OCI-LY3 (cell line): ENCODE results near the gene TRPC3.

ENCODE experiments used
- H2AFZ ChIP-seq: fragments of 200-600, 300-600 bp; shearing (Covaris generic); 2 replicates; pipeline ENCODE4 v1.6.0; 2014; ENCODE audit warnings: antibody characterized with exemption, low read depth, low read length
- H3K27ac ChIP-seq: fragments of 200-600, 300-600 bp; sonication (generic); 2 replicates; pipeline ENCODE4 v1.5.1; 2014; ENCODE audit warnings: mild to moderate bottlenecking, low read length, moderate library complexity, mixed read lengths
- H3K27me3 ChIP-seq: fragments of 200-600, 300-600 bp; sonication (generic); 2 replicates; pipeline ENCODE4 v1.6.1; 2014; ENCODE audit warnings: low read depth, low read length, mixed read lengths
- H3K36me3 ChIP-seq: fragments of 200-600, 300-600 bp; sonication (generic); replicated peaks from 2 replicates; pipeline ENCODE3; 2014; ENCODE audit warnings: low read depth, low read length, mixed read lengths
- H3K4me1 ChIP-seq: fragments of 300-600, 200-600 bp; sonication (generic); 2 replicates; pipeline ENCODE4 v1.6.1; 2014; ENCODE audit warnings: low read length, mixed read lengths
- H3K4me2 ChIP-seq: fragments of 200-600, 300-600 bp; sonication (generic); 2 replicates; pipeline ENCODE4 v1.6.1; 2014; ENCODE audit warnings: low read length, mixed read lengths
- H3K4me3 ChIP-seq: fragments of 300-600, 200-600 bp; sonication (generic); 2 replicates; pipeline ENCODE4 v1.5.1; 2014; ENCODE audit warnings: antibody characterized with exemption, mild to moderate bottlenecking, low read length, moderate library complexity
- H3K79me2 ChIP-seq: fragments of 300-600, 200-600 bp; shearing (Covaris generic); 2 replicates; pipeline ENCODE4 v1.6.1; 2014; ENCODE audit warnings: mild to moderate bottlenecking, low read length, mixed read lengths
- H3K9ac ChIP-seq: fragments of 300-600, 200-600 bp; shearing (Covaris generic); 2 replicates; pipeline ENCODE4 v1.6.0; 2014; ENCODE audit warnings: mild to moderate bottlenecking, low read length, moderate library complexity
- H3K9me3 ChIP-seq: fragments of 200-600, 300-600 bp; shearing (Covaris generic); 2 replicates; pipeline ENCODE4 v1.6.1; 2014; ENCODE audit warnings: low read length, mixed read lengths; ENCODE audit not compliant: insufficient read depth
- H4K20me1 ChIP-seq: fragments of 200-600, 300-600 bp; sonication (generic); 2 replicates; pipeline ENCODE4 v1.6.1; 2016; ENCODE audit warnings: low read length, mixed read lengths; ENCODE audit not compliant: insufficient read depth
- EZH2phosphoT487 ChIP-seq: fragments of 200-600 bp; shearing (Covaris generic); IDR thresholded peaks from 2 replicates; pipeline ENCODE4 v1.6.1; 2018; ENCODE audit warnings: antibody characterized with exemption, mixed run types, low read depth
- TF ChIP-seq, protein P1 (sequence below): fragments of 200-600, 300-600 bp; sonication (generic); IDR thresholded peaks from 2 replicates; pipeline ENCODE4 v1.5.1; 2014; ENCODE audit warnings: antibody characterized with exemption, low read length, low read depth

Gene TRPC3

GRCh38 chr4:121951521-121952110, at the start of gene TRPC3:
TRPC3 (minus strand) TSS chr4:121952060; CDS start chr4:121951680, 380 bp downstream.
- Histone ChIP-seq H3K9me3 (no peaks in the 10 kb centered on the region), H3K27me3 (peaks cover 16% of the 10 kb centered on the region), H3K4me1 (0 out of 2 replicates have a peak, but pooled peaks cover 2% of the 10 kb centered on the region), H3K36me3 (no peaks in the 10 kb centered on the region), H2AFZ (peak within 1 kb of the TSS; percentile 92; the same call in 1 of the 2 replicates), H3K4me2 (peak within 1 kb of the TSS; percentile 99), H3K9ac (no peak within 1 kb of the TSS), H3K79me2 (no peaks in the 10 kb centered on the region), H3K27ac (no peak within 1 kb of the TSS), H3K4me3 (peak within 1 kb of the TSS; percentile 92), H4K20me1 (no peaks in the 10 kb centered on the region)
- TF ChIP-seq, protein P1, sequence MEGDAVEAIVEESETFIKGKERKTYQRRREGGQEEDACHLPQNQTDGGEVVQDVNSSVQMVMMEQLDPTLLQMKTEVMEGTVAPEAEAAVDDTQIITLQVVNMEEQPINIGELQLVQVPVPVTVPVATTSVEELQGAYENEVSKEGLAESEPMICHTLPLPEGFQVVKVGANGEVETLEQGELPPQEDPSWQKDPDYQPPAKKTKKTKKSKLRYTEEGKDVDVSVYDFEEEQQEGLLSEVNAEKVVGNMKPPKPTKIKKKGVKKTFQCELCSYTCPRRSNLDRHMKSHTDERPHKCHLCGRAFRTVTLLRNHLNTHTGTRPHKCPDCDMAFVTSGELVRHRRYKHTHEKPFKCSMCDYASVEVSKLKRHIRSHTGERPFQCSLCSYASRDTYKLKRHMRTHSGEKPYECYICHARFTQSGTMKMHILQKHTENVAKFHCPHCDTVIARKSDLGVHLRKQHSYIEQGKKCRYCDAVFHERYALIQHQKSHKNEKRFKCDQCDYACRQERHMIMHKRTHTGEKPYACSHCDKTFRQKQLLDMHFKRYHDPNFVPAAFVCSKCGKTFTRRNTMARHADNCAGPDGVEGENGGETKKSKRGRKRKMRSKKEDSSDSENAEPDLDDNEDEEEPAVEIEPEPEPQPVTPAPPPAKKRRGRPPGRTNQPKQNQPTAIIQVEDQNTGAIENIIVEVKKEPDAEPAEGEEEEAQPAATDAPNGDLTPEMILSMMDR: no peak
- no peak for TF ChIP-seq EZH2phosphoT487

- no peaks in the 10 kb centered on the region for H3K9me3 ChIP-seq
- TF ChIP-seq, protein P1: no peak
- no peak for TF ChIP-seq EZH2phosphoT487
- H3K4me3 ChIP-seq: no peak overlapping the region
- H3K4me2 ChIP-seq: no peak overlapping the region
- no peaks in the 10 kb centered on the region for H3K79me2 ChIP-seq
- no peak overlapping the region for H3K27ac ChIP-seq
- no peaks in the 10 kb centered on the region for H4K20me1 ChIP-seq
- H3K4me1 ChIP-seq: 0 out of 2 replicates have a peak, but pooled peaks cover 7% of the 10 kb centered on the region
- H3K27me3 ChIP-seq: peaks cover 13% of the 10 kb centered on the region
- no peak overlapping the region for H2AFZ ChIP-seq
- H3K36me3 ChIP-seq: no peaks in the 10 kb centered on the region
- H3K9ac ChIP-seq: no peak overlapping the region
Observed at GRCh38 chr4:122000849-122001248, 49.0 kb upstream of the TRPC3 start.

GRCh38 chr4:121998024-121998423, 46.2 kb upstream of the TRPC3 start:
- 0 out of 2 replicates have a peak, but pooled peaks cover under 1% of the 10 kb centered on the region for H3K4me1 ChIP-seq
- no peaks in the 10 kb centered on the region for H3K9me3 ChIP-seq
- no peak overlapping the region for H3K4me3 ChIP-seq
- H4K20me1 ChIP-seq: no peaks in the 10 kb centered on the region
- H3K27ac ChIP-seq: no peak overlapping the region
- H3K36me3 ChIP-seq: no peaks in the 10 kb centered on the region
- H3K9ac ChIP-seq: no peak overlapping the region
- no peak for TF ChIP-seq EZH2phosphoT487
- TF ChIP-seq, protein P1: peak; percentile 15; the same call in 1 of the 2 replicates
- peaks cover 13% of the 10 kb centered on the region for H3K27me3 ChIP-seq
- H2AFZ ChIP-seq: no peak overlapping the region
- H3K79me2 ChIP-seq: no peaks in the 10 kb centered on the region
- no peak overlapping the region for H3K4me2 ChIP-seq

DNA sequence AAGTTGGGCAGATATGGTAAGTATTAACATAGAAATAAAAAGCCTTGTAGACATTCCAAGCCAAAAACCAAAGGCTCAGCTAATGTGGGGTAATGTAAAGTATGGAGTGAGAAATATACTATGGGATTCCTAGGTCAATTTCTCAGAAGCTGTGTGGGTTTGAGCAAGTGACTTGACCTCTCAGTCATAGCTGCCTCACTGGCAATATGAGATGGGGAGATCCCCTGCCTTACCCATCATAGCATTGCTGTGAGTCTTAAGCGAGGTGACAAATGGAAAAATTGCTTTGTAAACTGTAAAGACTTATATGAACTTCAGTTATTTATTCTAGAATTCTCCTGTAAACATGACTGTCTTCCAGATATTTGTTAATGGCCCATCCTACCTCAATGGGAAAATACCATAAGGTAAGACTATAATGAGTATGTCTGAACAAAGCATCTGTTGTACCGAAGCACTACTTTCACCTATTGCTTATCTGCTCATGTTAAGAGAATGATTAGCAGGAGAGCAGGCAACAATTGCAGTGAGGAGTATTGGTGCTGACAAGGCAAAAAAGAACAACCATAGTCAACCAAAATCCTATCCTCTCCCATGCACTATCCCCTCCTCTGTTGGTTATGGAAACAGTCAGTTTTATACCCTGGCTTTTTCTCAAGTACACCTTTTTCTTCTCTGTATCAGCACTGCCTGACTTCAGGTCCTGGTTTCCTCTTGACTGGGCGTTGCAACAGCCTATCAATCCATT, 44.1 kb upstream of the TRPC3 start:
- Histone ChIP-seq H2AFZ (no peak overlapping the region), H3K36me3 (no peaks in the 10 kb centered on the region), H3K9ac (no peak overlapping the region), H3K4me3 (no peak overlapping the region), H3K4me2 (no peak overlapping the region), H3K4me1 (no peaks in the 10 kb centered on the region), H3K9me3 (no peaks in the 10 kb centered on the region), H3K79me2 (no peaks in the 10 kb centered on the region), H3K27me3 (peaks cover 13% of the 10 kb centered on the region), H3K27ac (no peak overlapping the region), H4K20me1 (no peaks in the 10 kb centered on the region)
- TF ChIP-seq, protein P1: no peak
- no peak for TF ChIP-seq EZH2phosphoT487
